CD4-positive, alpha-beta T cell treated with Interferon alpha-2 for 1 hour (primary cell): ENCODE measurements around the gene DDX56.
"Not testable (repeated sequence)": the region's sequence is repeated elsewhere in the genome, so short reads cannot be mapped to it uniquely, and the experiment has no call there.

ENCODE experiments used
- DNase-seq, 2 donors: peaks; one replicate each; pipeline ENCODE4 v3.0.0-alpha.2; 2020 to 2022

The DDX56 gene

GRCh38 chr7:44595934-44596635 is 22.4 kb upstream of the DDX56 start:
- no peak for DNase-seq

GRCh38 chr7:44590910-44591309 is 17.2 kb upstream of the DDX56 start:
- DNase-seq = no peak

- peak; percentile 68 to 80 for DNase-seq
Observed at GRCh38 chr7:44587843-44588711, 14.4 kb upstream of the DDX56 start.

GRCh38 chr7:44583146-44583865 is 9.6 kb upstream of the DDX56 start:
- no peak for DNase-seq

GRCh38 chr7:44581879-44582603 is 8.3 kb upstream of the DDX56 start, which contains the start of gene TMED4:
Gene TMED4, minus strand, starts transcription at chr7:44582231. Its CDS starts 25 bp downstream, at chr7:44582206.
- DNase-seq = peak; percentile 100

GRCh38 chr7:44580945-44581878 is 7.5 kb upstream of the DDX56 start:
- peak; percentile 37 to 62 for DNase-seq

- DNase-seq = no peak
Observed at GRCh38 chr7:44576228-44576627, 2.5 kb upstream of the DDX56 start.

- no peak for DNase-seq
Observed at GRCh38 chr7:44575054-44575453, 1.3 kb upstream of the DDX56 start.

- no peak for DNase-seq
Observed at GRCh38 chr7:44574287-44574872, 672 bp upstream of the DDX56 start.

GRCh38 chr7:44572771-44573170 is 937 bp downstream of the DDX56 start:
- no peak for DNase-seq

- DNase-seq = no peak
Observed at GRCh38 chr7:44569959-44570358, 3.7 kb downstream of the DDX56 start.

- no peak for DNase-seq
Observed at GRCh38 chr7:44568771-44569560, 4.7 kb downstream of the DDX56 start.

- no peak for DNase-seq
Observed at GRCh38 chr7:44567884-44568283, 5.8 kb downstream of the DDX56 start.

GRCh38 chr7:44566680-44567079 is 7.0 kb downstream of the DDX56 start:
- DNase-seq = no peak

GRCh38 chr7:44565795-44566559 is 7.7 kb downstream of the DDX56 start:
- no peak for DNase-seq

- DNase-seq = peak; percentile 47 to 71
Observed at GRCh38 chr7:44565097-44565794, 8.5 kb downstream of the DDX56 start.

GRCh38 chr7:44564606-44565005 is 9.1 kb downstream of the DDX56 start:
- DNase-seq = no peak

- no peak for DNase-seq
Observed at GRCh38 chr7:44563171-44563679, 10.5 kb downstream of the DDX56 start.

- not testable (repeated sequence) for DNase-seq
Observed at GRCh38 chr7:44562622-44562962, 11.1 kb downstream of the DDX56 start.
